ENCODE measurements around the gene ZGLP1. TPM values are rescaled to one million over a fixed set of nuclear protein-coding genes. Genes with fewer than 3 reads are reported as not detected.
"Not testable (repeated sequence)": the region's sequence is repeated elsewhere in the genome, so short reads cannot be mapped to it uniquely, and the experiment has no call there.

The ZGLP1 gene
- total and polyA plus RNA-seq, 9 donors = 1.9 to 5.6 (median 3.8) TPM

DNA sequence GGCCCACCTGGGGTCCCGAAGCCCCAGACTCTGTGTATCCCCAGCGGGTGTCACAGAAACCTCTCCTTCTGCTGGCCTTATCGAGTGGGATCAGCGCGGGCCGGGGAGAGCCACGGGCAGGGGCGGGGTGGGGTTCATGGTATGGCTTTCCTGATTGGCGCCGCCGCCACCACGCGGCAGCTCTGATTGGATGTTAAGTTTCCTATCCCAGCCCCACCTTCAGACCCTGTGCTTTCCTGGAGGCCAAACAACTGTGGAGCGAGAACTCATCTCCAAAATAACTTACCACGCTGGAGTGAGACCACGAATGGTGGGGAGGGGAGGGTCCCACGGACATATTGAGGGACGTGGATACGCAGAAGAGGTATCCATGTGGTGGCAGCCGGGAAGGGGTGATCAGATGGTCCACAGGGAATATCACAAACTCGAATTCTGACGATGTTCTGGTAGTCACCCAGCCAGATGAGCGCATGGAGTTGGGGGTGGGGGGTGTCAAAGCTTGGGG, 20.9 kb downstream of the ZGLP1 start:
- Histone ChIP-seq H3K27me3 (ENCODE audit: control insufficient read depth, insufficient read depth, low read length) (peaks cover 78% of the 10 kb centered on the region), H3K9me3 (replicated peaks; ENCODE audit: control insufficient read depth, low read depth, low read length) (no peaks in the 10 kb centered on the region), H3K27ac (ENCODE audit: low read length) (no peak overlapping the region), H3K4me1 (ENCODE audit: control insufficient read depth, insufficient read depth, low read length) (peaks cover 62% of the 10 kb centered on the region), H3K4me3 (ENCODE audit: low read length) (peak overlapping the region; percentile 17), H3K36me3 (ENCODE audit: control insufficient read depth, insufficient read depth, low read length) (no peaks in the 10 kb centered on the region)
- 0% methylated on average over 7 of the region's 23 CpGs for WGBS (ENCODE audit: insufficient coverage)
- DNase-seq = peak; percentile 57

DNA sequence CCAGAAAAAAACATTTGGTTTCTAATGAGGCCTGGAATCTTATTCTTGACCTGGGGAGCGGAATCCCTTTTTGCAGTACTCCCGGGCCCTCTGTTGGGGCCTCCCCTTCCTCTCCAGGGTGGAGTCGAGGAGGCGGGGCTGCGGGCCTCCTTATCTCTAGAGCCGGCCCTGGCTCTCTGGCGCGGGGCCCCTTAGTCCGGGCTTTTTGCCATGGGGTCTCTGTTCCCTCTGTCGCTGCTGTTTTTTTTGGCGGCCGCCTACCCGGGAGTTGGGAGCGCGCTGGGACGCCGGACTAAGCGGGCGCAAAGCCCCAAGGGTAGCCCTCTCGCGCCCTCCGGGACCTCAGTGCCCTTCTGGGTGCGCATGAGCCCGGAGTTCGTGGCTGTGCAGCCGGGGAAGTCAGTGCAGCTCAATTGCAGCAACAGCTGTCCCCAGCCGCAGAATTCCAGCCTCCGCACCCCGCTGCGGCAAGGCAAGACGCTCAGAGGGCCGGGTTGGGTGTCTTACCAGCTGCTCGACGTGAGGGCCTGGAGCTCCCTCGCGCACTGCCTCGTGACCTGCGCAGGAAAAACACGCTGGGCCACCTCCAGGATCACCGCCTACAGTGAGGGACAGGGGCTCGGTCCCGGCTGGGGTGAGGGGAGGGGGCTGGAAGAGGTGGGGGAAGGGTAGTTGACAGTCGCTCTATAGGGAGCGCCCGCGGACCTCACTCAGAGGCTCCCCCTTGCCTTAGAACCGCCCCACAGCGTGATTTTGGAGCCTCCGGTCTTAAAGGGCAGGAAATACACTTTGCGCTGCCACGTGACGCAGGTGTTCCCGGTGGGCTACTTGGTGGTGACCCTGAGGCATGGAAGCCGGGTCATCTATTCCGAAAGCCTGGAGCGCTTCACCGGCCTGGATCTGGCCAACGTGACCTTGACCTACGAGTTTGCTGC, 22.5 kb downstream of the ZGLP1 start, which contains the start of gene ICAM4:
Gene ICAM4 (plus strand): TSS at position 153 of the 935 bp plus-strand sequence. CDS start 58 bp downstream, at position 211.
- Histone ChIP-seq H3K27ac (ENCODE audit: low read length) (peak within 1 kb of the TSS; percentile 29), H3K27me3 (ENCODE audit: control insufficient read depth, insufficient read depth, low read length) (peaks cover 62% of the 10 kb centered on the region), H3K4me1 (ENCODE audit: control insufficient read depth, insufficient read depth, low read length) (peaks cover 54% of the 10 kb centered on the region), H3K9me3 (replicated peaks; ENCODE audit: control insufficient read depth, low read depth, low read length) (no peaks in the 10 kb centered on the region), H3K4me3 (ENCODE audit: low read length) (no peak within 1 kb of the TSS), H3K36me3 (ENCODE audit: control insufficient read depth, insufficient read depth, low read length) (no peaks in the 10 kb centered on the region)
- DNase-seq = peak; percentile 54
- 3% methylated on average over 53 of the region's 59 CpGs for WGBS (ENCODE audit: insufficient coverage)

- peaks cover 45% of the 10 kb centered on the region for H3K27me3 ChIP-seq (ENCODE audit: control insufficient read depth, insufficient read depth, low read length)
- H3K36me3 ChIP-seq (ENCODE audit: control insufficient read depth, insufficient read depth, low read length) = no peaks in the 10 kb centered on the region
- 100% methylated on average over 1 of the region's 4 CpGs for WGBS (ENCODE audit: insufficient coverage)
Measured at GRCh38 chr19:10285393-10285792, 24.2 kb downstream of the ZGLP1 start.

DNA sequence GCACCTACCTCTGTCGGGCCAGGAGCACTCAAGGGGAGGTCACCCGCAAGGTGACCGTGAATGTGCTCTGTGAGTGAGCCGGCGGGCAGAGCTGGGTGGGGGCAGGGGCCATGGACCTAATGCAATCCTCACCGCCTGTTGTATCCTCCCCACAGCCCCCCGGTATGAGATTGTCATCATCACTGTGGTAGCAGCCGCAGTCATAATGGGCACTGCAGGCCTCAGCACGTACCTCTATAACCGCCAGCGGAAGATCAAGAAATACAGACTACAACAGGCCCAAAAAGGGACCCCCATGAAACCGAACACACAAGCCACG, 24.7 kb downstream of the ZGLP1 start:
- no peaks in the 10 kb centered on the region for H3K9me3 ChIP-seq (replicated peaks; ENCODE audit: control insufficient read depth, low read depth, low read length)
- no peak overlapping the region for H3K4me3 ChIP-seq (ENCODE audit: low read length)
- 89% methylated on average over 12 of the region's 13 CpGs for WGBS (ENCODE audit: insufficient coverage)
- peaks cover 41% of the 10 kb centered on the region for H3K27me3 ChIP-seq (ENCODE audit: control insufficient read depth, insufficient read depth, low read length)
- H3K4me1 ChIP-seq (ENCODE audit: control insufficient read depth, insufficient read depth, low read length) = peaks cover 32% of the 10 kb centered on the region
- H3K27ac ChIP-seq (ENCODE audit: low read length) = no peak overlapping the region
- no peak for DNase-seq
- H3K36me3 ChIP-seq (ENCODE audit: control insufficient read depth, insufficient read depth, low read length) = no peaks in the 10 kb centered on the region

More at GRCh38 chr19:10285393-10285792, 24.2 kb downstream of the ZGLP1 start:
- Histone ChIP-seq H3K27ac (ENCODE audit: low read length) (no peak overlapping the region), H3K4me3 (ENCODE audit: low read length) (no peak overlapping the region), H3K9me3 (replicated peaks; ENCODE audit: control insufficient read depth, low read depth, low read length) (no peaks in the 10 kb centered on the region), H3K4me1 (ENCODE audit: control insufficient read depth, insufficient read depth, low read length) (peaks cover 37% of the 10 kb centered on the region)
- DNase-seq = no peak

DNA sequence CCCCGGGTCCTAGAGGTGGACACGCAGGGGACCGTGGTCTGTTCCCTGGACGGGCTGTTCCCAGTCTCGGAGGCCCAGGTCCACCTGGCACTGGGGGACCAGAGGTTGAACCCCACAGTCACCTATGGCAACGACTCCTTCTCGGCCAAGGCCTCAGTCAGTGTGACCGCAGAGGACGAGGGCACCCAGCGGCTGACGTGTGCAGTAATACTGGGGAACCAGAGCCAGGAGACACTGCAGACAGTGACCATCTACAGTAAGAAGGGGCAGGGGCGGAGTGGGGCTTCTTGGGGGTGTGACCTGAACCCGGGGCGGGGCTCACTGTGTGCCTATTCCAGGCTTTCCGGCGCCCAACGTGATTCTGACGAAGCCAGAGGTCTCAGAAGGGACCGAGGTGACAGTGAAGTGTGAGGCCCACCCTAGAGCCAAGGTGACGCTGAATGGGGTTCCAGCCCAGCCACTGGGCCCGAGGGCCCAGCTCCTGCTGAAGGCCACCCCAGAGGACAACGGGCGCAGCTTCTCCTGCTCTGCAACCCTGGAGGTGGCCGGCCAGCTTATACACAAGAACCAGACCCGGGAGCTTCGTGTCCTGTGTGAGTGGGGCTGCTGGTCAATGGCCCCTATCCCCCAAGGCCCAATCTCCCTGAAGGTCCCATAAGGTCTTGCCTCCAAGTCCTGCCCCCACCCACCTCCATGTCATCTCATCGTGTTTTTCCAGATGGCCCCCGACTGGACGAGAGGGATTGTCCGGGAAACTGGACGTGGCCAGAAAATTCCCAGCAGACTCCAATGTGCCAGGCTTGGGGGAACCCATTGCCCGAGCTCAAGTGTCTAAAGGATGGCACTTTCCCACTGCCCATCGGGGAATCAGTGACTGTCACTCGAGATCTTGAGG, 25.3 kb downstream of the ZGLP1 start:
- no peaks in the 10 kb centered on the region for H3K36me3 ChIP-seq (ENCODE audit: control insufficient read depth, insufficient read depth, low read length)
- DNase-seq = no peak
- no peaks in the 10 kb centered on the region for H3K9me3 ChIP-seq (replicated peaks; ENCODE audit: control insufficient read depth, low read depth, low read length)
- whole genome bisulfite sequencing (ENCODE audit: insufficient coverage) = 85% methylated on average over 30 of the region's 34 CpGs
- peaks cover 37% of the 10 kb centered on the region for H3K27me3 ChIP-seq (ENCODE audit: control insufficient read depth, insufficient read depth, low read length)
- H3K27ac ChIP-seq (ENCODE audit: low read length) = no peak overlapping the region
- H3K4me1 ChIP-seq (ENCODE audit: control insufficient read depth, insufficient read depth, low read length) = peaks cover 26% of the 10 kb centered on the region
- no peak overlapping the region for H3K4me3 ChIP-seq (ENCODE audit: low read length)

GRCh38 chr19:10283301-10284064, 26.1 kb downstream of the ZGLP1 start:
- no peaks in the 10 kb centered on the region for H3K9me3 ChIP-seq (replicated peaks; ENCODE audit: control insufficient read depth, low read depth, low read length)
- WGBS (ENCODE audit: insufficient coverage) = 73% methylated on average over 8 of the region's 23 CpGs
- peaks cover 18% of the 10 kb centered on the region for H3K4me1 ChIP-seq (ENCODE audit: control insufficient read depth, insufficient read depth, low read length)
- no peak overlapping the region for H3K27ac ChIP-seq (ENCODE audit: low read length)
- no peak for DNase-seq
- no peak overlapping the region for H3K4me3 ChIP-seq (ENCODE audit: low read length)
- no peaks in the 10 kb centered on the region for H3K36me3 ChIP-seq (ENCODE audit: control insufficient read depth, insufficient read depth, low read length)
- peaks cover 29% of the 10 kb centered on the region for H3K27me3 ChIP-seq (ENCODE audit: control insufficient read depth, insufficient read depth, low read length)

- H3K4me1 ChIP-seq (ENCODE audit: control insufficient read depth, insufficient read depth, low read length); H3K36me3 ChIP-seq (ENCODE audit: control insufficient read depth, insufficient read depth, low read length); H3K9me3 ChIP-seq (replicated peaks; ENCODE audit: control insufficient read depth, low read depth, low read length); H3K4me3 ChIP-seq (ENCODE audit: low read length); DNase-seq; H3K27ac ChIP-seq (ENCODE audit: low read length): not testable (repeated sequence)
- peaks cover 14% of the 10 kb centered on the region for H3K27me3 ChIP-seq (ENCODE audit: control insufficient read depth, insufficient read depth, low read length)
- WGBS (ENCODE audit: insufficient coverage) = no CpG with 5 or more reads among the region's 5 CpGs
Measured at GRCh38 chr19:10282043-10282442, 27.6 kb downstream of the ZGLP1 start.

DNA sequence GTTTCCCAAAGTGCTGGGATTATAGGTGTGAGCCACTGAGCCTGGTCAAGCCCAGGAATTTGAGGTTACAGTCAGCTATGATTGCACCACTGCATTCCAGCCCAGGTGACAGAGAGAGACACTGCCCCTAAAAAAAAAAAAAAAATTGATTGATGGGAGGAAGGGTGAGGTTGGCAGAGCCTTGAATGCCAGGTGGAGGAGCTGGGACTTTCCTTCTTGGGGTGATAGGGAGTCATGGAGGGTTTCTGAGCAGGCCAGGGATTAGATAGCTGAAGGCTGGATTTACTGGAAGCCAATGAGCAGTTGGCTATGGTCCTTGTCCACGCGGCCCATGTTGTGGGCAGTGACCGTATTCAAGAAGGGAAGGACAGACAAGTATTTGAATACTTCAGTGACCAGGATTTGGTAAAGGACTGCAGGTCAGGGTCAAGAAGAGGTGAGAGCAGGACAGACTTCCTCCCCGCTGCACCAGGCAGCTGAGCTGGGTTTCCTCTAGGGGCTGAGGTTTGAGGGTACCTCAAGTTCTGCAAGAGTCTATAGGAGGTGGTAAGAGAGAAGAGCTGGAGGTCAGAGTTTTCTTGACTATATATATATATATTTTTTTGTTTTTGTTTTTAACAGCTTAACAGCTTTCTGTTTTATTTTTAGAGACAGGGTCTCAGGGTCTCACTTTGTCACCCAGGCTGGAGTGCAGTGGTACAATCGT, 29.7 kb downstream of the ZGLP1 start:
- Histone ChIP-seq H3K9me3 (replicated peaks; ENCODE audit: control insufficient read depth, low read depth, low read length) (no peaks in the 10 kb centered on the region), H3K4me3 (ENCODE audit: low read length) (no peak overlapping the region), H3K27me3 (ENCODE audit: control insufficient read depth, insufficient read depth, low read length) (peaks cover 5% of the 10 kb centered on the region), H3K36me3 (ENCODE audit: control insufficient read depth, insufficient read depth, low read length) (no peaks in the 10 kb centered on the region), H3K27ac (ENCODE audit: low read length) (no peak overlapping the region), H3K4me1 (ENCODE audit: control insufficient read depth, insufficient read depth, low read length) (no peaks in the 10 kb centered on the region)
- no peak for DNase-seq
- WGBS (ENCODE audit: insufficient coverage) = 61% methylated on average over 3 of the region's 5 CpGs

DNA sequence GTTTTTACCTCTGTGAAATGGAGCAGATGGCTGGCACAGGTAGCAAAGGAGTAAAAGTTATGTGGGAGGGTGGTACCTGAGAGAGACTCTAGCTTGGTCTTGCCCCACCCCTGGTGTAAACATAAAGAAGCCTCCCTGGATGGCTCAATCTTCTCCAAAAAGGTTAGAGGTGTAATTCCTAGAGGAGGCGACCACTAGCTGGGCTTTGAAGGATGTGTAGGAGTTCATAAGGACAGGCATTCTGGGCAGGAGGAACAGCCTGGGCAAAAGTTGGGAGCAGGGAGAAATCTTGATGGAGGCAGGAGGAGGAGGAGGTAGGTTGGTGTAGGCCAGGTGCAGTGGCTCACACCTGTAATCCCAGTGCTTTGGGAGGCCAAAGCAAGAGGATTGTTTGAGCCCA, 30.7 kb downstream of the ZGLP1 start:
- Histone ChIP-seq H3K36me3 (ENCODE audit: control insufficient read depth, insufficient read depth, low read length) (no peaks in the 10 kb centered on the region), H3K27me3 (ENCODE audit: control insufficient read depth, insufficient read depth, low read length) (peaks cover 9% of the 10 kb centered on the region), H3K4me1 (ENCODE audit: control insufficient read depth, insufficient read depth, low read length) (no peaks in the 10 kb centered on the region), H3K4me3 (ENCODE audit: low read length) (no peak overlapping the region), H3K9me3 (replicated peaks; ENCODE audit: control insufficient read depth, low read depth, low read length) (no peaks in the 10 kb centered on the region), H3K27ac (ENCODE audit: low read length) (no peak overlapping the region)
- DNase-seq = no peak
- WGBS (ENCODE audit: insufficient coverage) = 93% methylated on average over 1 of the region's 1 CpG
